NT2/D1 (cell line): Measurements from ENCODE around the gene TRIM52.

Experiments
- DNase-seq: peaks from one replicate; pipeline ENCODE4 v3.0.0-alpha.2; 2011; ENCODE audit warnings: low read depth, low spot score
- H3K27me3 ChIP-seq: 2 replicates; pipeline ENCODE4 v1.6.0; 2011; ENCODE audit warnings: mild to moderate bottlenecking; ENCODE audit not compliant: insufficient read length, insufficient read depth
- H3K36me3 ChIP-seq: 2 replicates; pipeline ENCODE4 v1.6.1; 2011; ENCODE audit warnings: mild to moderate bottlenecking, low read length, mixed read lengths; ENCODE audit not compliant: insufficient read depth, insufficient read length
- H3K4me1 ChIP-seq: 2 replicates; pipeline ENCODE4 v1.5.1; 2011; ENCODE audit not compliant: insufficient read depth, insufficient read length
- H3K4me3 ChIP-seq: 2 replicates; pipeline ENCODE4 v1.5.1; 2011; ENCODE audit warnings: low read depth; ENCODE audit not compliant: insufficient read length
- H3K9ac ChIP-seq: 2 replicates; pipeline ENCODE4 v1.6.0; 2011; ENCODE audit warnings: low read depth; ENCODE audit not compliant: insufficient read length
- H3K9me3 ChIP-seq: 2 replicates; pipeline ENCODE4 v1.5.1; 2011; ENCODE audit warnings: mild to moderate bottlenecking, low read length; ENCODE audit not compliant: insufficient read depth
- SUZ12 ChIP-seq: IDR thresholded peaks from 2 replicates; pipeline ENCODE4 v1.6.1; 2011; ENCODE audit not compliant: insufficient read length, insufficient read depth; ENCODE audit errors: extremely low read depth
- YY1 ChIP-seq: IDR thresholded peaks from 2 replicates; pipeline ENCODE4 v1.6.1; 2011; ENCODE audit not compliant: insufficient read length, insufficient read depth
- ZNF274 ChIP-seq: IDR thresholded peaks from 2 replicates; pipeline ENCODE4 v1.6.1; 2011; ENCODE audit warnings: mild to moderate bottlenecking, low read depth, low read length

TRIM52 gene

GRCh38 chr5:181224390-181225229, 36.3 kb downstream of the TRIM52 start:
- Histone ChIP-seq H3K4me3 (peak overlapping the region; percentile 80), H3K9ac (peak overlapping the region; percentile 97), H3K36me3 (peaks cover 23% of the 10 kb centered on the region), H3K9me3 (no peaks in the 10 kb centered on the region), H3K27me3 (no peaks in the 10 kb centered on the region), H3K4me1 (peaks cover 5% of the 10 kb centered on the region)
- no peak for TF ChIP-seq ZNF274
- no peak for TF ChIP-seq YY1
- TF ChIP-seq SUZ12: no peak
- no peak for DNase-seq

GRCh38 chr5:181223729-181224389, 37.1 kb downstream of the TRIM52 start:
- H3K4me3 ChIP-seq: peak overlapping the region; percentile 80
- DNase-seq: no peak
- H3K4me1 ChIP-seq: peaks cover 5% of the 10 kb centered on the region
- H3K36me3 ChIP-seq: peaks cover 17% of the 10 kb centered on the region
- peak overlapping the region; percentile 97 for H3K9ac ChIP-seq
- no peak for TF ChIP-seq ZNF274
- TF ChIP-seq YY1: no peak
- no peak for TF ChIP-seq SUZ12
- H3K27me3 ChIP-seq: no peaks in the 10 kb centered on the region
- no peaks in the 10 kb centered on the region for H3K9me3 ChIP-seq

GRCh38 chr5:181223058-181223728, 37.8 kb downstream of the TRIM52 start, which contains the start of gene TRIM41:
TRIM41 (plus strand) TSS chr5:181223281; CDS start chr5:181224000, 719 bp downstream.
- Histone ChIP-seq H3K36me3 (peaks cover 17% of the 10 kb centered on the region), H3K4me1 (peaks cover 5% of the 10 kb centered on the region), H3K9me3 (no peaks in the 10 kb centered on the region), H3K4me3 (peak within 1 kb of the TSS; percentile 80), H3K27me3 (no peaks in the 10 kb centered on the region), H3K9ac (peak within 1 kb of the TSS; percentile 97)
- no peak for TF ChIP-seq SUZ12
- TF ChIP-seq ZNF274: no peak
- no peak for TF ChIP-seq YY1
- DNase-seq: peak; percentile 93

- Histone ChIP-seq H3K27me3 (no peaks in the 10 kb centered on the region), H3K9me3 (no peaks in the 10 kb centered on the region), H3K36me3 (peaks cover 17% of the 10 kb centered on the region), H3K4me3 (peak overlapping the region; percentile 80), H3K9ac (peak overlapping the region; percentile 97), H3K4me1 (peaks cover 5% of the 10 kb centered on the region)
- DNase-seq: no peak
- no peak for TF ChIP-seq YY1
Observed at GRCh38 chr5:181222630-181223057, 38.3 kb downstream of the TRIM52 start.

GRCh38 chr5:181221792-181222629, 38.9 kb downstream of the TRIM52 start:
- DNase-seq: peak; percentile 82
- TF ChIP-seq SUZ12 (no peak), YY1 (peak; percentile 34), ZNF274 (no peak)
- peaks cover 17% of the 10 kb centered on the region for H3K36me3 ChIP-seq
- peak overlapping the region; percentile 97 for H3K9ac ChIP-seq
- H3K4me3 ChIP-seq: peak overlapping the region; percentile 80
- H3K9me3 ChIP-seq: no peaks in the 10 kb centered on the region
- no peaks in the 10 kb centered on the region for H3K27me3 ChIP-seq
- H3K4me1 ChIP-seq: peaks cover 5% of the 10 kb centered on the region

GRCh38 chr5:181221105-181221791, 39.7 kb downstream of the TRIM52 start:
- Histone ChIP-seq H3K27me3 (no peaks in the 10 kb centered on the region), H3K36me3 (peaks cover 13% of the 10 kb centered on the region), H3K9me3 (no peaks in the 10 kb centered on the region), H3K4me1 (peaks cover 6% of the 10 kb centered on the region), H3K9ac (peak overlapping the region; percentile 59), H3K4me3 (peak overlapping the region; percentile 19)
- no peak for DNase-seq
- no peak for TF ChIP-seq YY1
- no peak for TF ChIP-seq SUZ12
- TF ChIP-seq ZNF274: no peak
